ENCODE results near the gene HDAC7.

DNA sequence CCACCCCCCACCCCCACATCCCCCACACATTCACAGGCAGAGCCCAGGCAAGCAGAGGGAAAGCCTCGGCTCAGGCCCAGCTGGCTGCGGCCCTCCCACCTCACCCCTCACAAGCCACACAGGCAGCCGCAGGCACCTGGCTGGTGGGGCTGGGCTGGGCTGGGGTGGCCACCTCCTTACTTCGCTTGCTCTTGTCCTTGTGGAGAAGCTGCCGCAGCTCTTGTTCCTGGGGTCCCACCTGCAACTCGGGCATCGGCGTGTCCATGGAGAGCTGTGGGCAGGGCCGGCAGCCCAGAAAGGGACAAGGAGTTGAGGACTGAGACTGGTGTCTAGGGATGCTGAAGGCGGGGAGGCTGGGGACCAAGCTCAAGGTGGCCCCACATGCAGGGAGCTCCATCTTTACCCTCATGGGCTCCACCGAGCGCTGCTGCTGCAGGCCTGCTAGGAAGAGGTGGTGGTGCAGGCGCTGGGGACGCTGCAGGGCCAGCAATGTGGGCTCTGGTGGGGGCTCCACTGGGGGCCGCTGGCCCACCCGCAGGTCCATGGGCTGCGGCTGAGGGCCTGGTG lies 21.2 kb downstream of the HDAC7 start:
- TF ChIP-seq POLR2A (IDR thresholded peaks at IDR 0.05) = no peak
- TF ChIP-seq, protein P1, sequence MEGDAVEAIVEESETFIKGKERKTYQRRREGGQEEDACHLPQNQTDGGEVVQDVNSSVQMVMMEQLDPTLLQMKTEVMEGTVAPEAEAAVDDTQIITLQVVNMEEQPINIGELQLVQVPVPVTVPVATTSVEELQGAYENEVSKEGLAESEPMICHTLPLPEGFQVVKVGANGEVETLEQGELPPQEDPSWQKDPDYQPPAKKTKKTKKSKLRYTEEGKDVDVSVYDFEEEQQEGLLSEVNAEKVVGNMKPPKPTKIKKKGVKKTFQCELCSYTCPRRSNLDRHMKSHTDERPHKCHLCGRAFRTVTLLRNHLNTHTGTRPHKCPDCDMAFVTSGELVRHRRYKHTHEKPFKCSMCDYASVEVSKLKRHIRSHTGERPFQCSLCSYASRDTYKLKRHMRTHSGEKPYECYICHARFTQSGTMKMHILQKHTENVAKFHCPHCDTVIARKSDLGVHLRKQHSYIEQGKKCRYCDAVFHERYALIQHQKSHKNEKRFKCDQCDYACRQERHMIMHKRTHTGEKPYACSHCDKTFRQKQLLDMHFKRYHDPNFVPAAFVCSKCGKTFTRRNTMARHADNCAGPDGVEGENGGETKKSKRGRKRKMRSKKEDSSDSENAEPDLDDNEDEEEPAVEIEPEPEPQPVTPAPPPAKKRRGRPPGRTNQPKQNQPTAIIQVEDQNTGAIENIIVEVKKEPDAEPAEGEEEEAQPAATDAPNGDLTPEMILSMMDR (IDR thresholded peaks at IDR 0.05) = no peak

All from tibial nerve (tissue), 3 donors.